HUES6 (cell line): ENCODE measurements around the gene CALCR.
A peak's percentile ranks its signal among the peaks of the same experiment; 100 is the strongest.
"Not testable (repeated sequence)": the region's sequence is repeated elsewhere in the genome, so short reads cannot be mapped to it uniquely, and the experiment has no call there.

ENCODE experiments used
- H3K27ac ChIP-seq: 2 replicates; pipeline ENCODE4 v1.7.0; 2013; ENCODE audit warnings: low read depth, mild to moderate bottlenecking, low read length, inconsistent platforms
- H3K27me3 ChIP-seq: 2 replicates; pipeline ENCODE4 v1.6.1; 2013; ENCODE audit warnings: low read length; ENCODE audit not compliant: control insufficient read depth, insufficient read depth
- H3K36me3 ChIP-seq: 2 replicates; pipeline ENCODE4 v1.6.1; 2013; ENCODE audit warnings: low read length; ENCODE audit not compliant: control insufficient read depth, insufficient read depth
- H3K4me1 ChIP-seq: 2 replicates; pipeline ENCODE4 v1.6.1; 2013; ENCODE audit warnings: low read length; ENCODE audit not compliant: control insufficient read depth, insufficient read depth
- H3K4me3 ChIP-seq: 2 replicates; pipeline ENCODE4 v1.5.1; 2013; ENCODE audit warnings: low read depth, low read length
- H3K9ac ChIP-seq: one replicate; pipeline ENCODE4 v1.6.1; 2013; ENCODE audit warnings: mild to moderate bottlenecking, low read length
- H3K9me3 ChIP-seq: 2 replicates; pipeline ENCODE4 v1.6.1; 2013; ENCODE audit warnings: low read depth, low read length; ENCODE audit not compliant: control insufficient read depth, insufficient read depth

CALCR gene

GRCh38 chr7:93515144-93515543 lies 59.4 kb downstream of the CALCR start:
- H3K27me3 ChIP-seq, result no peaks in the 10 kb centered on the region
- no peaks in the 10 kb centered on the region for H3K9me3 ChIP-seq
- no peaks in the 10 kb centered on the region for H3K36me3 ChIP-seq
- no peak overlapping the region for H3K27ac ChIP-seq
- no peak overlapping the region for H3K4me3 ChIP-seq
- no peak overlapping the region for H3K9ac ChIP-seq
- no peaks in the 10 kb centered on the region for H3K4me1 ChIP-seq

- no peak overlapping the region for H3K9ac ChIP-seq
- no peaks in the 10 kb centered on the region for H3K36me3 ChIP-seq
- no peak overlapping the region for H3K27ac ChIP-seq
- H3K4me1 ChIP-seq, result no peaks in the 10 kb centered on the region
- H3K4me3 ChIP-seq, result no peak overlapping the region
- no peaks in the 10 kb centered on the region for H3K27me3 ChIP-seq
- 0 out of 2 replicates have a peak, but pooled peaks cover 6% of the 10 kb centered on the region for H3K9me3 ChIP-seq
Observed at GRCh38 chr7:93509303-93509702, 65.2 kb downstream of the CALCR start.

GRCh38 chr7:93503088-93503487 lies 71.4 kb downstream of the CALCR start:
- H3K27ac ChIP-seq, result no peak overlapping the region
- no peak overlapping the region for H3K9ac ChIP-seq
- no peaks in the 10 kb centered on the region for H3K36me3 ChIP-seq
- H3K4me1 ChIP-seq, result no peaks in the 10 kb centered on the region
- no peaks in the 10 kb centered on the region for H3K27me3 ChIP-seq
- H3K9me3 ChIP-seq, result 0 out of 2 replicates have a peak, but pooled peaks cover 6% of the 10 kb centered on the region
- no peak overlapping the region for H3K4me3 ChIP-seq

GRCh38 chr7:93491860-93492259 lies 82.7 kb downstream of the CALCR start:
- H3K36me3 ChIP-seq, H3K4me1 ChIP-seq, H3K27ac ChIP-seq, H3K9ac ChIP-seq, H3K9me3 ChIP-seq, H3K4me3 ChIP-seq, H3K27me3 ChIP-seq: not testable (repeated sequence)

- Histone ChIP-seq H3K9me3 (no peaks in the 10 kb centered on the region), H3K27ac (peak overlapping the region; percentile 80), H3K9ac (no peak overlapping the region), H3K4me3 (peak overlapping the region; percentile 29; the same call in 1 of the 2 replicates), H3K36me3 (no peaks in the 10 kb centered on the region), H3K27me3 (no peaks in the 10 kb centered on the region), H3K4me1 (peaks cover 30% of the 10 kb centered on the region)
Observed at GRCh38 chr7:93476491-93477344, 97.8 kb downstream of the CALCR start.

GRCh38 chr7:93475811-93476210 lies 98.7 kb downstream of the CALCR start:
- Histone ChIP-seq H3K27ac (peak overlapping the region; percentile 49), H3K9me3 (no peaks in the 10 kb centered on the region), H3K36me3 (no peaks in the 10 kb centered on the region), H3K4me3 (no peak overlapping the region), H3K4me1 (peaks cover 29% of the 10 kb centered on the region), H3K9ac (no peak overlapping the region), H3K27me3 (no peaks in the 10 kb centered on the region)

- Histone ChIP-seq H3K27me3 (no peaks in the 10 kb centered on the region), H3K4me3 (no peak overlapping the region), H3K4me1 (peaks cover 13% of the 10 kb centered on the region), H3K36me3 (no peaks in the 10 kb centered on the region), H3K9me3 (no peaks in the 10 kb centered on the region), H3K9ac (no peak overlapping the region), H3K27ac (no peak overlapping the region)
Observed at GRCh38 chr7:93471456-93471855, 103.1 kb downstream of the CALCR start.

- Histone ChIP-seq H3K36me3 (no peaks in the 10 kb centered on the region), H3K9me3 (no peaks in the 10 kb centered on the region), H3K9ac (no peak overlapping the region), H3K27me3 (no peaks in the 10 kb centered on the region), H3K27ac (no peak overlapping the region), H3K4me1 (no peaks in the 10 kb centered on the region), H3K4me3 (no peak overlapping the region)
Observed at GRCh38 chr7:93463764-93464163, 110.8 kb downstream of the CALCR start.

- Histone ChIP-seq H3K4me3 (no peak overlapping the region), H3K36me3 (no peaks in the 10 kb centered on the region), H3K27ac (no peak overlapping the region), H3K27me3 (no peaks in the 10 kb centered on the region), H3K9me3 (no peaks in the 10 kb centered on the region), H3K9ac (no peak overlapping the region), H3K4me1 (no peaks in the 10 kb centered on the region)
Observed at GRCh38 chr7:93461350-93461749, 113.2 kb downstream of the CALCR start.

GRCh38 chr7:93453262-93453661 lies 121.3 kb downstream of the CALCR start:
- Histone ChIP-seq H3K27me3 (no peaks in the 10 kb centered on the region), H3K27ac (no peak overlapping the region), H3K9ac (no peak overlapping the region), H3K36me3 (no peaks in the 10 kb centered on the region), H3K4me3 (no peak overlapping the region), H3K9me3 (no peaks in the 10 kb centered on the region), H3K4me1 (no peaks in the 10 kb centered on the region)

GRCh38 chr7:93448176-93448575 lies 126.3 kb downstream of the CALCR start:
- H3K4me1 ChIP-seq, result no peaks in the 10 kb centered on the region
- no peaks in the 10 kb centered on the region for H3K36me3 ChIP-seq
- no peaks in the 10 kb centered on the region for H3K9me3 ChIP-seq
- no peak overlapping the region for H3K4me3 ChIP-seq
- H3K27ac ChIP-seq, result no peak overlapping the region
- H3K27me3 ChIP-seq, result no peaks in the 10 kb centered on the region
- no peak overlapping the region for H3K9ac ChIP-seq
